PC-3 (cell line): ENCODE results near the gene POLQ. TPM values are rescaled to one million over a fixed set of nuclear protein-coding genes. Genes with fewer than 3 reads are reported as not detected.

Experiments
- ATAC-seq: fragments of 200-7000 bp; cut with Tn5 transposase; 2 replicates; pipeline ENCODE4 v1.9.1; 2020; ENCODE audit warnings: mild to moderate bottlenecking, moderate library complexity
- BruUV-seq: library from RNA; stranded (reverse); fragments of 400-500 nt; replicated peaks from 2 replicates; lab custom pipeline; 2021; lab: Mats Ljungman, UMichigan
- CTCF ChIA-PET: fragments of 300-600 bp; sonication (Branson Sonifier 250); formaldehyde crosslinking; loops from one replicate; lab custom pipeline; 2022; ENCODE audit warnings: antibody characterized with exemption; lab: Charles Lee
- POLR2A ChIA-PET: fragments of 300-600 bp; sonication (Branson Sonifier 250); formaldehyde crosslinking; loops from one replicate; lab custom pipeline; 2022; ENCODE audit warnings: antibody characterized with exemption; ENCODE audit not compliant: unreplicated experiment; lab: Charles Lee
- DNase-seq: peaks from one replicate; pipeline ENCODE4 v3.0.0-alpha.2; 2015
- H2AFZ ChIP-seq: fragments of 300-600 bp; sonication (generic); 2 replicates; pipeline ENCODE4 v1.6.0; 2016; ENCODE audit warnings: antibody characterized with exemption, low read length
- H3F3A ChIP-seq: fragments of 300-600 bp; sonication (generic); one replicate; pipeline ENCODE4 v1.6.0; 2017; ENCODE audit warnings: antibody characterized with exemption, low read length, control low read depth, mild to moderate bottlenecking; ENCODE audit not compliant: unreplicated experiment
- H3K27ac ChIP-seq: fragments of 300-600 bp; sonication (generic); 2 replicates; pipeline ENCODE4 v1.5.1; 2016; ENCODE audit warnings: mild to moderate bottlenecking, low read length
- H3K27me3 ChIP-seq: fragments of 300-600 bp; sonication (generic); 2 replicates; pipeline ENCODE4 v1.6.1; 2016; ENCODE audit warnings: low read length, mixed read lengths
- H3K36me3 ChIP-seq: fragments of 300-600 bp; sonication (generic); 2 replicates; pipeline ENCODE4 v1.6.1; 2016; ENCODE audit warnings: low read depth, mixed run types, low read length, mixed read lengths
- H3K4me1 ChIP-seq: fragments of 300-600 bp; sonication (generic); 2 replicates; pipeline ENCODE4 v1.5.1; 2016; ENCODE audit warnings: low read length; ENCODE audit not compliant: insufficient read depth
- H3K4me2 ChIP-seq: fragments of 300-600 bp; sonication (generic); 2 replicates; pipeline ENCODE4 v1.6.0; 2016; ENCODE audit warnings: low read length
- H3K4me3 ChIP-seq: fragments of 300-600 bp; sonication (generic); 2 replicates; pipeline ENCODE4 v1.5.1; 2016; ENCODE audit warnings: mild to moderate bottlenecking, low read length, mixed read lengths
- H3K79me2 ChIP-seq: fragments of 300-600 bp; sonication (generic); 2 replicates; pipeline ENCODE4 v1.6.1; 2017; ENCODE audit warnings: low read length, mixed read lengths
- H3K9ac ChIP-seq: fragments of 300-600 bp; sonication (generic); 2 replicates; pipeline ENCODE4 v1.6.0; 2016; ENCODE audit warnings: mild to moderate bottlenecking, low read length
- H3K9me2 ChIP-seq: fragments of 300-600 bp; sonication (generic); replicated peaks from 2 replicates; pipeline ENCODE4 v1.6.1; 2016; ENCODE audit warnings: mixed run types, low read length, mixed read lengths
- H3K9me3 ChIP-seq: fragments of 300-600 bp; sonication (generic); 2 replicates; pipeline ENCODE4 v1.6.1; 2016; ENCODE audit warnings: low read length, mixed read lengths
- H4K20me1 ChIP-seq: fragments of 300-600 bp; sonication (generic); 2 replicates; pipeline ENCODE4 v1.6.1; 2016; ENCODE audit warnings: low read length, mixed read lengths
- CTCF ChIP-seq: fragments of 300-600 bp; sonication (generic); conservative IDR thresholded peaks from 2 replicates; pipeline ENCODE4 v1.5.1; 2017; ENCODE audit warnings: antibody characterized with exemption, low read depth, mild to moderate bottlenecking, low read length
- EZH2 ChIP-seq: fragments of 300-600 bp; sonication (generic); IDR thresholded peaks from one replicate; pipeline ENCODE4 v1.6.1; 2017; ENCODE audit warnings: antibody characterized with exemption, mild to moderate bottlenecking, low read length; ENCODE audit not compliant: unreplicated experiment
- EZH2phosphoT487 ChIP-seq: fragments of 300-600 bp; sonication (generic); IDR thresholded peaks from 2 replicates; pipeline ENCODE4 v1.6.1; 2018; ENCODE audit warnings: mild to moderate bottlenecking, antibody characterized with exemption, low read length, borderline replicate concordance
- intact Hi-C: fragments of 100-400 bp; cut with micrococcal nuclease; formaldehyde crosslinking; loops from 2 replicates; pipeline ENCODE4 v1.9.0; 2023
- total RNA-seq: library from RNA; depleted of rRNA; stranded (reverse); fragments of >200 nt; gene quantifications from 2 replicates; pipeline ENCODE4 v1.2.3, GENCODE V29; 2014

The POLQ gene
- total RNA-seq, 1 experiment from 2014 or later, result 22.2 TPM

GRCh38 chr3:121581691-121582090 lies 35.9 kb upstream of the POLQ start:
- no peak overlapping the region for H3K4me3 ChIP-seq
- BruUV-seq, result no TSS peak
- no peak overlapping the region for H2AFZ ChIP-seq
- no peak for ATAC-seq
- no peaks in the 10 kb centered on the region for H3K36me3 ChIP-seq
- no peak for DNase-seq
- peaks cover 41% of the 10 kb centered on the region for H3K27me3 ChIP-seq
- no peaks in the 10 kb centered on the region for H3K79me2 ChIP-seq
- intact Hi-C loops, result no loop called here
- H3F3A ChIP-seq, result no peaks in the 10 kb centered on the region
- no peaks in the 10 kb centered on the region for H3K4me1 ChIP-seq
- no peak overlapping the region for H3K9ac ChIP-seq
- no peak overlapping the region for H3K27ac ChIP-seq
- TF ChIP-seq EZH2phosphoT487, result no peak
- TF ChIP-seq CTCF, result no peak
- TF ChIP-seq EZH2, result no peak
- H3K4me2 ChIP-seq, result no peak overlapping the region
- POLR2A ChIA-PET, result no interaction called here
- H4K20me1 ChIP-seq, result no peaks in the 10 kb centered on the region
- H3K9me2 ChIP-seq, result no peaks in the 10 kb centered on the region
- CTCF ChIA-PET, result no interaction called here
- H3K9me3 ChIP-seq, result no peaks in the 10 kb centered on the region

GRCh38 chr3:121574449-121574848 lies 28.7 kb upstream of the POLQ start:
- no peak overlapping the region for H3K4me3 ChIP-seq

More at GRCh38 chr3:121574449-121574848, 28.7 kb upstream of the POLQ start:
- H3K9me2 ChIP-seq, result no peaks in the 10 kb centered on the region
- peaks cover 4% of the 10 kb centered on the region for H3K4me1 ChIP-seq
- BruUV-seq, result no TSS peak
- H3K4me2 ChIP-seq, result 0 out of 2 replicates have a peak overlapping the region, but pooled peaks have one; percentile 10
- no peaks in the 10 kb centered on the region for H3K27me3 ChIP-seq
- intact Hi-C loops, result no loop called here
- no peak overlapping the region for H3K27ac ChIP-seq
- H3K36me3 ChIP-seq, result no peaks in the 10 kb centered on the region
- TF ChIP-seq EZH2phosphoT487, result no peak
- TF ChIP-seq EZH2, result no peak
- no peak for TF ChIP-seq CTCF
- no peaks in the 10 kb centered on the region for H3K9me3 ChIP-seq
- DNase-seq (peak; percentile 92), ATAC-seq (peak; percentile 100)
- ChIA-PET POLR2A (no interaction called here), CTCF (no interaction called here)
- no peak overlapping the region for H3K9ac ChIP-seq
- H3K79me2 ChIP-seq, result no peaks in the 10 kb centered on the region
- no peak overlapping the region for H2AFZ ChIP-seq
- no peaks in the 10 kb centered on the region for H3F3A ChIP-seq
- H4K20me1 ChIP-seq, result no peaks in the 10 kb centered on the region
